Nephron (organoid): ENCODE measurements around the gene TLE7.

Experiments used
- H3K27ac Mint-ChIP-seq, 3 experiments: 2 replicates each; pipeline ENCODE4 v1.8.0; 2020; ENCODE audit warnings: mixed read lengths in 3 of 3, mild to moderate bottlenecking in 2 of 3, moderate library complexity in 1 of 3
- H3K27me3 Mint-ChIP-seq: 2 replicates; pipeline ENCODE4 v1.8.0; 2021; ENCODE audit warnings: low read depth, mild to moderate bottlenecking, moderate library complexity, mixed read lengths
- H3K36me3 Mint-ChIP-seq: 2 replicates; pipeline ENCODE4 v1.8.0; 2020; ENCODE audit warnings: low read depth, mixed read lengths
- H3K4me1 Mint-ChIP-seq: 2 replicates; pipeline ENCODE4 v1.8.0; 2020; ENCODE audit warnings: mixed read lengths
- H3K4me3 Mint-ChIP-seq, 3 experiments: 2 replicates each; pipeline ENCODE4 v1.8.0; 2020; ENCODE audit warnings: mild to moderate bottlenecking in 3 of 3, mixed read lengths in 3 of 3, moderate library complexity in 2 of 3
- H3K9me3 Mint-ChIP-seq: 2 replicates; pipeline ENCODE4 v1.8.0; 2020; ENCODE audit warnings: mixed read lengths
- CTCF ChIP-seq, 3 experiments: fragments of 200-600 bp; sonication (generic); IDR thresholded peaks; one replicate each; pipeline ENCODE4 v1.5.0; 2021; ENCODE audit warnings: antibody characterized with exemption in 3 of 3; ENCODE audit not compliant: unreplicated experiment in 3 of 3

TLE7 gene

DNA sequence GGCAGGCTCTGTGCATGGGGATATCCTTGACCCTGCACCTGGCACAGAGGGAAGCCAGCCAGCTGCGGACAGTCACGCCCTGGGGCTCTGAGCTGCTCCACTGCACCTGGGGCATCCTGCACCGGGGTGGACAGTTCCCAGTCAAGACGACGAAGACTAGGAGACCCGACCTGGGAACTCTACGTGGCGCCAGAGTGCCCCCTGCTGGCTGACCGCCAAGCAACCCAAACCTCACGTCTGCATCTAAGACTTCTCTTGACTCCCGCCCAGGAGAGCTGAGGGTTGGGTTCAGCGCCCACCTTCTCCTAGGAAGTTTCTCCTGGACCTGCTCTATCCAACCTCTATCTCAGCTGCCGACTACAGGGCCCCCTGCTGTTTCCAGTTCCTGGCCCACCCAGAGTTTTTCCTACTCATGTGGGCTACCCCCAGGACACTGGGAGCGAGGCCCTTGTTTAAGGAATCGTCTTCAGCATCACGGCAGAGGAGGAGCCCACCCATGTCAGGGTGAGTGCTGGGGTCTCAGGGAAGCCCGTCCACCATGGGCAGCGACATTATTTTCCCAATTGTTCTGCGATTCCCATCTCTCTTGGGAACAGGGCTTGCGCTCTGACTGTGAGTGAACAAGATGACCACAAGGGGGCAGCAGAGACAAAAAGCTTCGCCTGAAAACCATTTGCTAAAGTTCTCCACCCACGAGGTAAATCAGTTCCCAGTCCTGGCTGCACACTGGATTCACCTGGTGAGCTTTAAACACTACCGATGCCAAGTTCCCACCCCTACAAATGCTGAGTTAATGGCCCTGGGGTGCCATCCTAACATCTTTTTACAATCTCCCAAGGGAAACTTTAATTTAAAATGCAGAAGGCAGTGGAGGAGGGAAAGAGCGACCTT lies 29.3 kb downstream of the TLE7 start:
- H3K27ac Mint-ChIP-seq, result no peak overlapping the region
- H3K27me3 Mint-ChIP-seq, result peaks cover 54% of the 10 kb centered on the region
- no peaks in the 10 kb centered on the region for H3K9me3 Mint-ChIP-seq
- TF ChIP-seq CTCF (IDR thresholded peaks at IDR 0.05; ENCODE audit: unreplicated experiment in 3 of 3), result peak; percentile 75 to 89 (median 88)
- no peaks in the 10 kb centered on the region for H3K4me1 Mint-ChIP-seq
- H3K36me3 Mint-ChIP-seq, result no peaks in the 10 kb centered on the region
- H3K4me3 Mint-ChIP-seq, result no peak overlapping the region

- H3K27ac Mint-ChIP-seq, result no peak overlapping the region
- peaks cover 2% of the 10 kb centered on the region for H3K9me3 Mint-ChIP-seq
- no peaks in the 10 kb centered on the region for H3K4me1 Mint-ChIP-seq
- no peak overlapping the region for H3K4me3 Mint-ChIP-seq
- H3K27me3 Mint-ChIP-seq, result peaks cover 53% of the 10 kb centered on the region
- no peak for TF ChIP-seq CTCF (IDR thresholded peaks at IDR 0.05; ENCODE audit: unreplicated experiment in 3 of 3)
- no peaks in the 10 kb centered on the region for H3K36me3 Mint-ChIP-seq
Measured at GRCh38 chr16:71410146-71410545, 31.7 kb downstream of the TLE7 start.

- no peak for TF ChIP-seq CTCF (IDR thresholded peaks at IDR 0.05; ENCODE audit: unreplicated experiment in 3 of 3)
- Mint-ChIP-seq H3K27me3 (peaks cover 53% of the 10 kb centered on the region), H3K9me3 (peaks cover 2% of the 10 kb centered on the region), H3K4me1 (no peaks in the 10 kb centered on the region), H3K4me3 (no peak overlapping the region), H3K27ac (no peak overlapping the region), H3K36me3 (no peaks in the 10 kb centered on the region)
Measured at GRCh38 chr16:71409011-71409775, 32.7 kb downstream of the TLE7 start.

DNA sequence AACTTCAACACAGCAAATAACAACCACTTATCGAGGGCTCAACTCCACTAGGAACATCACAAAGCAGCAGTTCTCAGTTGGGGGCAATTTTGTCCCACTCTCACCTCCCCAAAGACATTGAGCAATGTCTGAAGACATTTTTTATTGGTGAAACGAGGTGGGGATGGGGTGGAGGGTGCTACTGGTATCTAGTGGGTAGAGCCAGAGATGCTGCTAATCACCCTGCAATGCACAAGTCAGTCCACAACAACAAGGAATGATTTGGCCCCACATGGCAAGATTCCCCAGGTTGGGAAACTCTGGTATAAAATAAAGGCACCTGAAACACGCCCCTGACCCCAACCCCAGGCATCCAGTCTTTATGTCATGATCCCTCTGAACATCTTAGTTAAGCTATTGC lies 33.3 kb downstream of the TLE7 start:
- TF ChIP-seq CTCF (IDR thresholded peaks at IDR 0.05; ENCODE audit: unreplicated experiment in 3 of 3), result no peak
- H3K4me3 Mint-ChIP-seq, result no peak overlapping the region
- H3K27me3 Mint-ChIP-seq, result peaks cover 53% of the 10 kb centered on the region
- H3K27ac Mint-ChIP-seq, result no peak overlapping the region
- H3K9me3 Mint-ChIP-seq, result peaks cover 2% of the 10 kb centered on the region
- no peaks in the 10 kb centered on the region for H3K36me3 Mint-ChIP-seq
- H3K4me1 Mint-ChIP-seq, result no peaks in the 10 kb centered on the region

DNA sequence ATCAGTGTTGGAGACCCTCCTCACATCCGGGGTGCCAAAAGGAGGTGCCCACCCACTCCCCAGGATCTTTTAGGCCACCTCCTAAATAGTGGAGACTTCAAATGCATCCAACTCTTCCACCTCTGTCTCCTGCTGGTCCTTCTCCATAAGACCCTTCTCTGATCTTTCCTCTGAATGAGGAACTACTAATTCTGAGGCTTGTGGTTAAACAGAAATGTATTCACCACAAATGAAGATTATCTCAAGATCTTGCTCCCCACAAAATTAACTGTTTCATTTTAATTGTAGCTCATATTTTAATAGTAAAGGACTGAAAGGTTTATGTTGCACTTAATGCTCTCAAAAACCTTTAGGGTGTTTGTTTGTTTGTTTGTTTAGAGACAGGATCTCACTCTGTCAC lies 34.1 kb downstream of the TLE7 start:
- H3K4me3 Mint-ChIP-seq, result no peak overlapping the region
- H3K9me3 Mint-ChIP-seq, result peaks cover 2% of the 10 kb centered on the region
- H3K27me3 Mint-ChIP-seq, result peaks cover 51% of the 10 kb centered on the region
- H3K36me3 Mint-ChIP-seq, result no peaks in the 10 kb centered on the region
- H3K27ac Mint-ChIP-seq, result no peak overlapping the region
- H3K4me1 Mint-ChIP-seq, result no peaks in the 10 kb centered on the region
- no peak for TF ChIP-seq CTCF (IDR thresholded peaks at IDR 0.05; ENCODE audit: unreplicated experiment in 3 of 3)
